Fibroblast of pulmonary artery (primary cell): ENCODE measurements around the gene GTF2H4.

Experiments
- DNase-seq: peaks from one replicate; pipeline ENCODE4 v3.0.0-alpha.2; 2010; ENCODE audit warnings: low read depth
- H3K4me3 ChIP-seq: replicated peaks from 2 replicates; pipeline ENCODE4 v1.5.1; 2011; ENCODE audit warnings: low read depth, mild to moderate bottlenecking, control low read depth, low read length, moderate library complexity
- CTCF ChIP-seq: IDR thresholded peaks from 2 replicates; pipeline ENCODE4 v1.5.1; 2011; ENCODE audit warnings: mild to moderate bottlenecking, control low read depth, low read length, inconsistent platforms; ENCODE audit errors: missing control alignments

Gene GTF2H4

GRCh38 chr6:30879684-30880427 is 28.2 kb upstream of the GTF2H4 start:
- no peak for DNase-seq
- no peak overlapping the region for H3K4me3 ChIP-seq
- no peak for TF ChIP-seq CTCF

GRCh38 chr6:30880698-30881252 is 27.2 kb upstream of the GTF2H4 start:
- H3K4me3 ChIP-seq, result no peak overlapping the region

GRCh38 chr6:30881392-30882203 is 26.4 kb upstream of the GTF2H4 start:
- no peak overlapping the region for H3K4me3 ChIP-seq
- peak; percentile 31 for DNase-seq
- no peak for TF ChIP-seq CTCF

More at GRCh38 chr6:30880698-30881252, 27.2 kb upstream of the GTF2H4 start:
- no peak for TF ChIP-seq CTCF
- DNase-seq, result no peak

- no peak overlapping the region for H3K4me3 ChIP-seq
- no peak for DNase-seq
- TF ChIP-seq CTCF, result no peak
Observed at GRCh38 chr6:30882204-30882758, 25.7 kb upstream of the GTF2H4 start.

GRCh38 chr6:30882759-30883684 is 25.0 kb upstream of the GTF2H4 start:
- no peak overlapping the region for H3K4me3 ChIP-seq
- no peak for TF ChIP-seq CTCF
- DNase-seq, result no peak
